HAP-1 (cell line): Measurements from ENCODE around the gene TRPM3.

Experiments used
- DNase-seq, 2 experiments: peaks; one replicate each; pipeline ENCODE4 v3.0.0-alpha.2; 2016 to 2020; ENCODE audit warnings: low spot score in 2 of 2
- H3K27me3 ChIP-seq: fragments of 250-450 bp; sonication (Bioruptor Pico); 2 replicates; pipeline ENCODE4 v1.5.1; 2020; ENCODE audit warnings: low read depth, mild to moderate bottlenecking, moderate library complexity
- H3K36me3 ChIP-seq: fragments of 250-450 bp; sonication (Bioruptor Pico); replicated peaks from 2 replicates; pipeline ENCODE4 v1.5.1; 2020; ENCODE audit warnings: mild to moderate bottlenecking
- H3K4me1 ChIP-seq: fragments of 250-450 bp; sonication (Bioruptor Pico); 2 replicates; pipeline ENCODE4 v1.5.1; 2020; ENCODE audit warnings: mild to moderate bottlenecking
- H3K4me3 ChIP-seq: fragments of 250-450 bp; sonication (Bioruptor Pico); 2 replicates; pipeline ENCODE4 v1.5.1; 2020; ENCODE audit warnings: mild to moderate bottlenecking, moderate library complexity
- H3K9me3 ChIP-seq: fragments of 250-450 bp; sonication (Bioruptor Pico); 2 replicates; pipeline ENCODE4 v1.5.1; 2020; ENCODE audit warnings: mild to moderate bottlenecking, moderate library complexity
- in situ Hi-C: fragments of 300-500 bp; cut with MboI; formaldehyde crosslinking; loops from 3 replicates; pipeline ENCODE4 v1.14.3; 2020; ENCODE audit warnings: low sequenced_read_pairs, inconsistent platforms, mixed read lengths

Gene TRPM3

GRCh38 chr9:71120501-71121247, 747 bp downstream of the TRPM3 start:
- no peak overlapping the region for H3K4me3 ChIP-seq
- peaks cover 46% of the 10 kb centered on the region for H3K27me3 ChIP-seq
- H3K4me1 ChIP-seq: no peaks in the 10 kb centered on the region
- DNase-seq: no peak
- no peaks in the 10 kb centered on the region for H3K36me3 ChIP-seq
- H3K9me3 ChIP-seq: no peaks in the 10 kb centered on the region
- in situ Hi-C loops: no loop called here

- Histone ChIP-seq H3K36me3 (no peaks in the 10 kb centered on the region), H3K9me3 (no peaks in the 10 kb centered on the region), H3K4me1 (no peaks in the 10 kb centered on the region), H3K27me3 (peaks cover 41% of the 10 kb centered on the region), H3K4me3 (no peak overlapping the region)
- DNase-seq: peak in 1 of 2 experiments; percentile 23
- in situ Hi-C loops: no loop called here
These were observed 1.7 kb downstream of the TRPM3 start for GRCh38 chr9:71119746-71120145.

- H3K27me3 ChIP-seq: peaks cover 31% of the 10 kb centered on the region
- no peak for DNase-seq
- in situ Hi-C loops: no loop called here
- H3K9me3 ChIP-seq: no peaks in the 10 kb centered on the region
- H3K4me1 ChIP-seq: no peaks in the 10 kb centered on the region
- no peak overlapping the region for H3K4me3 ChIP-seq
- H3K36me3 ChIP-seq: no peaks in the 10 kb centered on the region
These were observed 3.1 kb downstream of the TRPM3 start for GRCh38 chr9:71118324-71118723.

GRCh38 chr9:71115448-71115975, 5.9 kb downstream of the TRPM3 start:
- Histone ChIP-seq H3K4me1 (no peaks in the 10 kb centered on the region), H3K4me3 (no peak overlapping the region), H3K36me3 (no peaks in the 10 kb centered on the region), H3K27me3 (peaks cover 16% of the 10 kb centered on the region; the same call in 1 of the 2 replicates), H3K9me3 (no peaks in the 10 kb centered on the region)
- in situ Hi-C loops: no loop called here
- DNase-seq: no peak

- DNase-seq: no peak
- Histone ChIP-seq H3K4me1 (no peaks in the 10 kb centered on the region; the same call in 1 of the 2 replicates), H3K27me3 (0 out of 2 replicates have a peak, but pooled peaks cover 2% of the 10 kb centered on the region), H3K36me3 (no peaks in the 10 kb centered on the region), H3K4me3 (no peak overlapping the region), H3K9me3 (no peaks in the 10 kb centered on the region)
- in situ Hi-C loops: no loop called here
These were observed 8.6 kb downstream of the TRPM3 start for GRCh38 chr9:71112866-71113265.

GRCh38 chr9:71108937-71109336, 12.5 kb downstream of the TRPM3 start:
- Histone ChIP-seq H3K4me3 (no peak overlapping the region), H3K27me3 (no peaks in the 10 kb centered on the region), H3K9me3 (no peaks in the 10 kb centered on the region), H3K36me3 (no peaks in the 10 kb centered on the region), H3K4me1 (no peaks in the 10 kb centered on the region; the same call in 1 of the 2 replicates)
- no peak for DNase-seq
- in situ Hi-C loops: no loop called here

GRCh38 chr9:71106992-71107391, 14.4 kb downstream of the TRPM3 start:
- in situ Hi-C loops: no loop called here
- Histone ChIP-seq H3K9me3 (no peaks in the 10 kb centered on the region), H3K4me3 (no peak overlapping the region)

GRCh38 chr9:71105192-71105591, 16.2 kb downstream of the TRPM3 start:
- Histone ChIP-seq H3K4me1 (no peaks in the 10 kb centered on the region; the same call in 1 of the 2 replicates), H3K27me3 (peaks cover 2% of the 10 kb centered on the region; the same call in 1 of the 2 replicates), H3K36me3 (no peaks in the 10 kb centered on the region), H3K4me3 (no peak overlapping the region), H3K9me3 (no peaks in the 10 kb centered on the region)
- DNase-seq: no peak
- in situ Hi-C loops: no loop called here

More at GRCh38 chr9:71106992-71107391, 14.4 kb downstream of the TRPM3 start:
- no peak for DNase-seq
- no peaks in the 10 kb centered on the region for H3K36me3 ChIP-seq
- no peaks in the 10 kb centered on the region; the same call in 1 of the 2 replicates for H3K4me1 ChIP-seq
- H3K27me3 ChIP-seq: no peaks in the 10 kb centered on the region

GRCh38 chr9:71098801-71099200, 22.6 kb downstream of the TRPM3 start:
- peaks cover 9% of the 10 kb centered on the region for H3K27me3 ChIP-seq
- no peak overlapping the region for H3K4me3 ChIP-seq
- in situ Hi-C loops: no loop called here
- no peaks in the 10 kb centered on the region for H3K4me1 ChIP-seq
- DNase-seq: no peak
- H3K36me3 ChIP-seq: no peaks in the 10 kb centered on the region
- no peaks in the 10 kb centered on the region for H3K9me3 ChIP-seq

- peaks cover 9% of the 10 kb centered on the region for H3K27me3 ChIP-seq
- DNase-seq: no peak
- in situ Hi-C loops: no loop called here
- H3K4me1 ChIP-seq: no peaks in the 10 kb centered on the region
- H3K4me3 ChIP-seq: no peak overlapping the region
- no peaks in the 10 kb centered on the region for H3K9me3 ChIP-seq
- no peaks in the 10 kb centered on the region for H3K36me3 ChIP-seq
These were observed 23.8 kb downstream of the TRPM3 start for GRCh38 chr9:71097671-71098070.

GRCh38 chr9:71096421-71097108, 24.9 kb downstream of the TRPM3 start:
- in situ Hi-C loops: no loop called here
- Histone ChIP-seq H3K36me3 (no peaks in the 10 kb centered on the region), H3K4me3 (no peak overlapping the region), H3K27me3 (peaks cover 9% of the 10 kb centered on the region), H3K9me3 (no peaks in the 10 kb centered on the region), H3K4me1 (no peaks in the 10 kb centered on the region)
- no peak for DNase-seq

GRCh38 chr9:71094708-71095251, 26.6 kb downstream of the TRPM3 start:
- in situ Hi-C loops: no loop called here
- Histone ChIP-seq H3K4me1 (no peaks in the 10 kb centered on the region), H3K36me3 (no peaks in the 10 kb centered on the region), H3K4me3 (no peak overlapping the region), H3K27me3 (peaks cover 7% of the 10 kb centered on the region), H3K9me3 (no peaks in the 10 kb centered on the region)
- DNase-seq: no peak

GRCh38 chr9:71090896-71091295, 30.5 kb downstream of the TRPM3 start:
- DNase-seq: no peak
- in situ Hi-C loops: no loop called here
- H3K27me3 ChIP-seq: peaks cover 8% of the 10 kb centered on the region
- H3K4me1 ChIP-seq: no peaks in the 10 kb centered on the region
- no peaks in the 10 kb centered on the region for H3K36me3 ChIP-seq
- H3K9me3 ChIP-seq: no peaks in the 10 kb centered on the region
- no peak overlapping the region for H3K4me3 ChIP-seq

GRCh38 chr9:71079451-71079850, 42.0 kb downstream of the TRPM3 start:
- in situ Hi-C loops: no loop called here
- Histone ChIP-seq H3K9me3 (no peaks in the 10 kb centered on the region), H3K27me3 (no peaks in the 10 kb centered on the region), H3K4me3 (no peak overlapping the region), H3K36me3 (no peaks in the 10 kb centered on the region), H3K4me1 (no peaks in the 10 kb centered on the region)
- no peak for DNase-seq
